Vagina (tissue), 2 donors: Measurements from ENCODE around the gene ATG16L1.

ENCODE experiments used
- CTCF ChIP-seq, 3 experiments: fragments of 450-650 bp in 2 of 3; fragments of 200-600 bp in 1 of 3; sonication (generic) in 1 of 3; IDR thresholded peaks; one replicate each; pipeline ENCODE4 v1.5.1; 2017 to 2019; ENCODE audit warnings: antibody characterized with exemption in 3 of 3, mild to moderate bottlenecking in 2 of 3, moderate library complexity in 2 of 3
- POLR2A ChIP-seq, 2 donors: fragments of 450-650 bp; IDR thresholded peaks; one replicate each; pipeline ENCODE4 v1.6.1; 2017; ENCODE audit warnings: antibody characterized with exemption in 2 of 2, mild to moderate bottlenecking in 2 of 2, moderate library complexity in 2 of 2
- POLR2AphosphoS5 ChIP-seq, 2 donors: sonication (generic); formaldehyde crosslinking; IDR thresholded peaks; one replicate each; pipeline ENCODE4 v1.9.0; 2017; ENCODE audit warnings: antibody characterized with exemption in 2 of 2, mild to moderate bottlenecking in 2 of 2, low read depth in 1 of 2; ENCODE audit not compliant: insufficient read depth in 1 of 2

DNA sequence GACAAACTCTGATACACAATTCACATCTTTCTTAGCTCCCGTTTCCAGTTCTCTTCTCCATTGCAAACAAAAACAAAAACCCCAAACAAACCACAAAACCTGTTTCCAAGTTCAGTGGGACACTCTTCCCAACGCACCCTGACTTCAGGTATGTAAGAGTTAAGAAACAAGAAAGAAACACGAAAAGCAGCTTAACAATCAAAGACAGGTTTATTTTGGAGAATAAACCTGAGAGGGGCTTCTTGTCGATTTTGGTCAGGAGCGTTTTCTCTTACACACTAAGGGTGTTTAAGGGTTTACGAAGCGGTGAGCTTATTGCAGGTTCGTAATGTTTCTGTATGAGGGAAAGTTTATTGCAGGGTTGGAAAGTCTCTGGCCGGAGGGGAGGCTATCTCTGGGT is 905 bp upstream of the ATG16L1 start:
- no peak for TF ChIP-seq CTCF (IDR thresholded peaks at IDR 0.05)
- TF ChIP-seq POLR2A (IDR thresholded peaks at IDR 0.05): no peak
- no peak for TF ChIP-seq POLR2AphosphoS5 (IDR thresholded peaks at IDR 0.05; ENCODE audit: insufficient read depth in 1 of 2, low read depth in 1 of 2)
